Measurements from ENCODE around the gene RBPJL.

DNA sequence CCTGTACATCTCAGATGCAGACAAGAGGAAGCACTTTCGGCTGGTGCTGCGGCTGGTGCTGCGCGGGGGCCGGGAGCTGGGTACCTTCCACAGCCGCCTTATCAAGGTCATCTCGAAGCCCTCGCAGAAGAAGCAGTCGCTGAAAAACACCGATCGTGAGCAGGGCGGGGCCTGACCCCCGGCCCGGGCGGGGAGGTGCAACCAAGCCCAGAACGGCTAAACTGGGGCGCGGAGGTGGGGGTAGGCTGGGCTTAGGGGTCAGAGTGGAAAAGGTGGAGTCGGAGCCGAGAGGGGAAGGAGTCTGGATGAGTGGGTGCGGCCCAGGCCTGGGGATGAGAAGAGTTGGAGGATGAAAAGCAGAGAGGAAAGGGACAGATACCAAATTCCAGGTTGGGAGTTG is 5.6 kb downstream of the RBPJL start:
- TF ChIP-seq FOXK2 (IDR thresholded peaks at IDR 0.05): no peak
- no peak for TF ChIP-seq FOXA1 (IDR thresholded peaks at IDR 0.05)
- TF ChIP-seq HDGF (IDR thresholded peaks at IDR 0.05; ENCODE audit: borderline replicate concordance): no peak

Data from HEK293T (cell line).